NCI-H460 (cell line): ENCODE results near the gene CACNA1A. TPM values are rescaled to one million over a fixed set of nuclear protein-coding genes. Genes with fewer than 3 reads are reported as not detected.
"Not testable (repeated sequence)": the region's sequence is repeated elsewhere in the genome, so short reads cannot be mapped to it uniquely, and the experiment has no call there.

Experiments
- DNase-seq: peaks from one replicate; pipeline ENCODE4 v3.0.0-alpha.2; 2016; ENCODE audit warnings: low read depth; ENCODE audit errors: extremely low read depth
- total RNA-seq: library from RNA; depleted of rRNA; stranded (reverse); fragments of >200 nt; shearing (Covaris generic); gene quantifications from 2 replicates; pipeline ENCODE4 v1.2.3, GENCODE V29; 2014

The CACNA1A gene
- total RNA-seq, 1 experiment from 2014 or later: not detected

DNA sequence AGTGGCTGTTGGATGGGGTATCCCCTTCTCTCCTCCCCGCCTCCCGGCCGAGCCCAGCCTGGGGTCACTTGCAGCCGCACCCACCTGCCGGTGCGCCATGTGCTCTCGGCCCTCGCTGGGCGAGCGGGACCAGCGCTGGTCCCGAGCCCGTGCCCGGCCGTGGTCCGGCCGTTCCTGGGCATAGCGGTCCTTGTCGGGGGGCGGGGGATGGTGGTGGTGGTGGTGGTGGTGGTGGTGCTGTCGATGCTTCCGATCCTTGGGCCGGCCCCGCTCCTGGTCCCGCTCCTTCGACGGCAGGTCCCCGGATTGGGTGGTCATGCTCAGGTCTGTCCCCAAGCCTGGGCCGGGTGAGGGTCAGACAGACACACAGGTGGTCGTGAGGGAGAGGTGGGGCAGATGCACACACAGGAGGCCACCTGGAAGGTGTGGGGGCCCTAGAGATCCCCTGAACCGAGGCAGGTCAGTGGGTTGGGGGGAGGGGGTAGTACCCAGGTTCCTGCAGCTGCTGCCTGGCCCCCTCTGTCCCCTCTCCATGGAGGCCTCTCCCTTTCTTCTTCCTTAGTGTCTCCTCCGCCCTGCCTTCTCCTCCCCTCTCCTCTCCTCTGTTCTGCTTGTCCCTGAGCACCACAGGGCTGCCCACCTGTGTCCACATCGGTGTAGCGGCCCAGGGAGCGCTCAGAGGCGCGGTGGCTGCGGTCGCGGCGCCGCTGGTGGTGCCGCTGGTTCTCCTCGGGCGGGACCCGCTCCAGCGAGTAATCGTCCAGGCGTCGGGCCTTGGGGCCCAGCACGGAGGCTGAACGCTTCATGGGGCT is 297.4 kb downstream of the CACNA1A start:
- DNase-seq: no peak

DNA sequence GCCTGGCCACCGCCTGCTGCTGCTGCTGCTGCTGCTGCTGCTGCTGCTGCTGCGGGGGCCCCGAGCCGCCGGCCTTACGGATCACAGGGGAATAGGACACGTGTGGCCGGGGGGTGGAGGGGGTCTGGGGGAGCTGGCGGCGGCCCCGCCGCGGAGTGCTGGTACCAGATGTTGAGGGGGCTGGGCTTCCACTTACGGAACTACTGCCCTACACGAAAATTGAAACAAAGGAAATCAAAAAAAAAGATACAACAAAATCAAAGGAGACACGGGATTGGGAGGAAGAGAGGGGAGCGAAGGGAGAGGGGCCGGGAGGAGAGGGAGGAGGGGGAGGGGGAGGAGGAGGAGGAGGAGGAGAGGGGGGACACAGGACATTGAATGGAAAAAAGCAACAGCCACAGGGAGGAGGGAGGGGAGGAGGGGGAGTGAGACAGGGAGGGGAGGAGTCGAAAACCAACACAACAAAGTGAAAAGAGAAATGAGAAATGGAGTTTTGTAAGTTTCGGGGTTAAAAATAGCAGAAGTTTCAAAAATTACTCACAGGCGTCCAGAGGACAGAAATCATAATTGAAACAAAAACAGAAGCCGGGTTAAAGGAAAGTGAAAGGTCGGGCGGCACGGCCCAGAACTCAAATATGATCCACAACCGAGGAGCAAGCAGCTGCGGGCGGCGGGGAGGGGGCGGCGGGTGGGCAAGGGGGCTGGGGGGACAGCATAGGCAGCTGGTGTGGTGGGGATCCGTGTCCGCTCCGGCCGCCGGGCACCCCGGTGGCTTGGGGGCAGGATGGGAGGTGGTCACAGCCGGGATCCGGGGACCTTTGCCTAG is 298.2 kb downstream of the CACNA1A start:
- DNase-seq: no peak

DNA sequence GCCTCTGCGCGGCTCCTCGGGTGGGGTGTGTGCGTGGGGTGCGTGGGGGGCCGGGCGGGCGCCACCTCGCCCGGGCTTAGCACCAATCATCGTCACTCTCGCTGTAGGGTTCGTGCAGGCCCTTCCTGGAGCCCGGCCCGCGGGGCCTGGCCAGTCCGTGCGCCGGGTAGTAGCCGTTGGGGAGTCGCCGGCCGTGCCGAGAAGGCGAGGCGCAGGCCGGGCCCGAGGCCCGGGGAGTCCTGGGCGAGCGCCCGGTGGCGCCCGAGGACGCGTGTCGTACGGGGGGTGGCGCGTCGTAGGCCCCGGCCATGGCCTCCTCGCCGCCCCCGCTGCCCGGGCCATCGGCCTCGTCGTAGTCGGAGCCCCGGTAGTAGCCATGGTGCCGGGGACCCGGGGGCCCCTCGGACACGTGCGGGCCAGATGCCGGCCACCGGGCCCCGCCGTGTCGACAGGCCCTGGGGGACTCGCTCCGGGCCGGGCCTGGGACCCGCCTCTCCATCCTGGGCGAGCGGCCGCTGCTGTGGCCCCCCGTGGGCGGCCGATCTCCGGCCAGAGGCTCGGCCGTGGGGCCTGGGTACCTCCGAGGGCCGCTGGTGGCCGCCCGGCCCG is 298.9 kb downstream of the CACNA1A start:
- DNase-seq: no peak

DNA sequence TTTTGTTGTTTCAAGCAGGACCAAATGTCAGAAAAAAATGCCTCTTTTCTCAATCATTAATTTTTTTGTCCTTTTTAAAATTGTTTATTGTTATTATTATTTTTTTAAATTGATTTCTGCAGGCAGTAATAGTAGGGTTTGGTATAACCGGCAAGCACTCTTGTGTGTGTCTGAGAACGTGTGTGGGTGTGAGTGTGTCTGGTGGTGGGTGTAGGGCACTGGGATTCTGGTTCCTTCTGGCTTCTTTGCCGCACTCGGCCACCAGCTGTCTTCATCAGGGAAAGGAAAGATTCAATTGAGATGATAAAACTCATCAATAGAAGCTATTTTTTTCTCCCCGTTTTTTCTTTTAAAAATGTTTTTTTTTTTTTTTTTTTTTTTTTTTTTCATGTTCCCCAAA is 299.7 kb downstream of the CACNA1A start:
- DNase-seq: no peak

DNA sequence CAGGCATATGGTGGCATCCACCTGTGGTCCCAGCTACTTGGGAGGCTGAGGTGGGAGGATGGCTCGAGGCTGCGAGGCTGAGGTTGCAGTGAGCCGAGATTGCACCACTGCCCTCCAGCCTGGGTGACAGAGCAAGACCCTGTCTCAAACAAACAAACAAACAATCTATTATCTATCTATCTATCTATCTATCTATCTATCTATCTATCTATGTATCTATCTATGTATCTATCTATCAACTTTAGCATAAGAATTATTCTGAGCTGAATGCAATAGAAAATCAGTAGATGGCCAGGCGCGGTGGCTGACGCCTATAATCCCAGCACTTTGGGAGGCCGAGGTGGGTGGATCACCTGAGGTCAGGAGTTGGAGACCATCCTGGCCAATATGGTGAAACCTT is 304.2 kb downstream of the CACNA1A start:
- DNase-seq: not testable (repeated sequence)

DNA sequence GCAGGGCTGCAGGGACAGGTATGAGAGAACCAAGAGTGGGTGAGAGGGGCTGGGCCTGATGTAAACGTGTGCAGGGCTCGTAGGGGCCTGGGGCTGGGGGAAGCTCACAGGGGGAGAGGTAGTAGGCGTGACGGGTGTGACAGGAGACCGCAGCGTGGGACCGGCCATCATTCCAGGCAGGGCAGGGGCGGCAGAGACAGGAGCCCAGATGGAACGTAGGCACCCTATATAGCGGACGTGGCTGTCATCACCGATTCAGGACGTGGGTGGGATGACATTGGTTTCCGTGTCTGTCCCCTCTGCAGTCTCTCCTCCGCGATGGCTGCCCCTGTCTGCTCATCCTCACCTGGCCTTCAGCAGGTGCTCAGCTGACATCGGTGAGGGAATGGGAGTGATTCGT is 307.6 kb downstream of the CACNA1A start:
- no peak for DNase-seq

DNA sequence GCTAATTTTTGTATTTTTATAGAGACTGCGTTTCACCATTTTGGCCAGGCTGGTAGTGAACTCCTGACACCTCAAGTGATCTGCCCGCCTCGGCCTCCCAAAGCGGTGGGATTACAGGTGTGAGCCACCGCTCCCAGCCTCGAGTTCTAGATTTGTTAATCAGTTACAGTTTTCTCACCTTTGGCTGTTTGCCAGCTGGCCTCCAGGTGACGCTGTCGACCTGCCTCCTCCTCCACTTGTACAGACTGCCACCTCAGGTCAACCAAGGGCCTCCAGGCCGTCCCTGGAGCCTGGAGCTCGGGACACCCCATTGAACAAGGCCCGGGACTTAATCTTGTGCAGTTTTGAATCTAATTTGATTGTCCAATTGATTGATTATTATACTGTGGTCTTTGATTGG is 310.6 kb downstream of the CACNA1A start:
- DNase-seq: peak; percentile 4

DNA sequence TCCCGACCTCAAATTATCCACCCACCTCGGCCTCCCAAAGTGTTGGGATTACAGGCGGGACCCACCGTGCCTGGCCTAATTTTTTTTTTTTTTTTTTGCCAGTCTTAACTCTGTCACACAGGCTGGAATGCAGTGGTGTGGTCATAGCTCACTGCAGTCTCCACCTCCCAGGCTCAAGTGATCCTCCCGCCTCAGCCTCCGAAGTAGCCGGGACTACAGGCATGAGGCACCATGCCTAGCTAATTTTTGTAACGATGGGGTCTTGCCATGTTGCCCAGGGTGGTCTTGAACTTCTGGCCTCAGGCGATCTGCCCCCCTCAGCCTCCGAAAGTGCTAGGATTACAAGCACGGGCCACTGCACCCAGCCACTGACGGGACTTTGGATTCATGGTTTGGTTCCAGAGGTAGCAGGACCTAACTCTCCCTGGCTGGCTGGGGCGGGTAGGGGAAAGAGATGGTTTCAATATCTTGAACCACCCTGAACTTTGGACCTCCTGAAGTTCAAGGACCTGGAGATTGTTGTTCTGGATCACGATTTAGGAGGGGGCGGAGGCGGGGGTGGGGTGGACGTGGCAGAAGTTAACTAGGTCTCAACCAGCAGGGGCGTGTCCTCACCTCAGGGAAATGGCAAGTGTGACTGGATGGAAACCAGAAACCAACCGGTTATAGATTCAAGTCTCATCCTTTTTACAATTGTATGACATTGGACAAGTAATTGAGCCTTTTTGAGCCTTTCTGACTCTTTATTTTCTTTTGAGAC is 315.3 kb downstream of the CACNA1A start:
- no peak for DNase-seq

DNA sequence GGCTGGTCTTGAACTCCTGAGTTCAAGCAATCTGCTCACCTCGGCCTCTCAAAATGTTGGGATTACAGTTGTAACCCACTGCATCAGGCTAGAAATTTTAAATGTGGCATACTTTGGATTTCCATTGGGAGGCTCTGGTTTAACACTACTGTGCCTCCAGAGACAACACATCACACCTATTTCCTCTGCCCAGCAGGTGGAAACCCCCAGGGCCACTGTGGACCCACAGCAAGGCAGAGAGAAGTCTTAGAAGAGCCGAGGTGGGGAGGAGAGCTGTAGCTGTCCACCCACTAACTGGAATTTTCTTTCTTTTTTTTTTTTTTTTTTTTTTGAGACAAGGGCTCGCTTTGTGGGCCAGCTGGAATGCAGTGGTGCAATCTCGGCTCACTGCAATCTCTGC is 316.7 kb downstream of the CACNA1A start:
- DNase-seq: no peak

DNA sequence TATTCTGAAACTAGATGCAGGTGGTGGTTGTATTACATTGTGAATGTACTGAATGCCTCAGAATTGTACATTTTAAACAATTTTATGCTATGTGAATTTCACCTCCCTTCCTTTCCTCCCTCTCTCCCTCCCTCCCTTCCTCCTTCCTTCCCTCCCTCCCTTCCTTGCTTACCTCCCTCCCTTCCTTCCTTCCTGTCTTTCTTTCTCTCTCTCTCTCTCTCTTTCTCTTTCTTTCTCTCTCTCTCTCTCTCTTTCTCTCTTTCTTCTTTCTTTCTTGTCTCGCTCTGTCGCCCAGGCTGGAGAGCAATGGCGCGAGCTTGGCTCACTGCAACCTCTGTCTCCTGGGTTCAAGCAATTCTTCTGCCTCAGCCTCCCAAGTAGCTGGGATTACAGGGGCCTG is 318.9 kb downstream of the CACNA1A start:
- DNase-seq: no peak

DNA sequence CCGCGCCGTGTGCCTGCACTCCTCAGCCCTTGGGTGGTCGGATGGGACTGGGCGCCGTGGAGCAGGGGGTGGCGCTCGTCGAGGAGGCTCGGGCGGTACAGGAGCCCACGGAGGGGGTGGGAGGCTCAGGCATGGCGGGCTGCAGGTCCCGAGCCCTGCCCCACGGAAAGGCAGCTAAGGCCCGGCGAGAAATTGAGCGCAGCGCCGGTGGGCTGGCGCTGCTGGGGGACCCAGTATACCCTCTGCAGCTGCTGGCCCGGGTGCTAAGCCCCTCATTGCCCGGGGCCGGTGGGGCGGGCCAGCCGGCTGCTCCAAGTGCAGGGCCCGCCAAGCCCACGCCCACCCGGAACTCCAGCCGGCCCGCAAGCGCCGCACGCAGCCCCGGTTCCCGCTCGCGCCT is 319.6 kb downstream of the CACNA1A start:
- DNase-seq: not testable (repeated sequence)

DNA sequence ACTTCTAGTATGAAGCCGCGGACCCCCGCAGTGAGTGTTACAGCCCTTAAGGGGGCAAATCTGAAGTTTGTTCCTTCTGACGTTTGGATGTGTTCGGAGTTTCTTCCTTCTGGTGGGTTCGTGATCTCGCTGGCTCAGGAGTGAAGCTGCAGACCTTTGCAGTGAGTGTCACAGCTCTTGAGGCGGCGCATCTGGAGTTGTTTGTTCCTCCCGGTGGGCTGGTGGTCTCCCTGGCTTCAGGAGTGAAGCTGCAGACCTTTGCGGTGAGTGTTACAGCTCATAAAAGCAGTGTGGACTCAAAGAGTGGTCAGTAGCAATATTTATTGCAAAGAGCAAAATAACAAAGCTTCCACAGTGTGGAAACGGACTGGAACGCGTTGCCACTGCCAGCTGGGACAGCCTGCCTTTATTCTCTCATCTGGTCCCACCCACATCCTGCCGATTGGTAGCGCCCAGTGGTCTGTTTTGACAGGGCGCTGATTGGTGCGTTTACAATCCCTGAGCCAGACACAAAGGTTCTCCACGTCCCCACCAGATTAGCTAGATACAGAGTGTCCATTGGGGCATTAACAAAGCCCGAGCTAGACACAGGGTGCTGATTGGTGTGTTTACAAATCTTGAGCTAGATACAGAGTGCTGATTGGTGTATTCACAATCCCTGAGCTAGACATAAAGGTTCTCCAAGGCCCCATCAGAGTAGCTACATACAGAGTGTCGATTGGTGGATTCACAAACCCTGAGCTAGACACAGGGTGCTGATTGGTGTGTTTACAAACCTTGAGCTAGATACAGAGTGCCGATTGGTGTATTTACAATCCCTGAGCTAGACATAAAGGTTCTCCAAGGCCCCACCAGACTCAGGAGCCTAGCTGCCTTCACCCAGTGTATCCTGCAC is 320.3 kb downstream of the CACNA1A start:
- not testable (repeated sequence) for DNase-seq

DNA sequence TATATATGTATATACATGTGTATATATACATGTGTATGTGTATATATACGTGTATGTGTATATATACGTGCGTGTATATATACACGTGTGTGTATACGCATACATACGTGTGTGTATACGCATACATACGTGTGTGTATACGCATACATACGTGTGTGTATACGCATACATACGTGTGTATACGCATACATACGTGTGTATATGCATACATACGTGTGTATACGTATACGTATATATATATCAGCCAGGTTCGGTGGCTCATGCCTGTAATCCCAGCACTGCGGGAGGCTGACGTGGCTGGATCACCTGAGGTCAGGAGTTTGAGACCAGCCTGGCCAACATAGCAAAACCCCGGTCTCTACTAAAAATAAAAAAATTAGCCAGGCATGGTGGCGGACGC is 321.4 kb downstream of the CACNA1A start:
- not testable (repeated sequence) for DNase-seq

DNA sequence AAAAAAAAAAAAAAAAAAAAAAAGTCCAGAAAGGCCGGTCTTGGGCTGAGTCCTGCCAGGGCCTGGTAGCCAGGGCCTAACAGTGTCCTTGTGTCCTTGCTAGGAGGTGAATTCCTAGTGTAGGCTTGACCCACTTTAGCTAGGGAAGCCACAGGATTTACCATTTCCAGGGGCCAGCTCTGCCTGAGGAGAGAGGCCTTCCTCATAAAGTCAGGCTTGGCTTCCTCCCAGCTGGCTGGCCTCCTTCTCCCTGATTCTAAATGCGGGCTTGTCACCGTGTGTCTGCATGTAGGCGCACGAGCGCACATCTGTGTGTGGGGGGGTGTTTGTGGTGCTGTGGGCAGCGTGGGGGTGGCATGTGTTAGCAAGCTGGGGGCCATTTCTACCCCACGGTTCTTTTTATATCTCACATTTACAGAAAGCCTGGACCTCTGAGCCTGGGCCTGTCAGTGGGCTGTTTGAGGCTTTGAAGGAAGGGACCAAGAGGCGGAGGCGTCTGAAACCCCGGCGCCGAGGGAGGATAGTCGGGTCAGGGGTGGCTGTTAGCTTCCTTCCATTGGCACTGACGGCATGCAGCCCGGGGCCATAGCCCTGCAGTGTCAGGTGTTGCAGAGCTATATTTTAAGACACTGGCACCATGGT is 324.4 kb downstream of the CACNA1A start:
- no peak for DNase-seq

DNA sequence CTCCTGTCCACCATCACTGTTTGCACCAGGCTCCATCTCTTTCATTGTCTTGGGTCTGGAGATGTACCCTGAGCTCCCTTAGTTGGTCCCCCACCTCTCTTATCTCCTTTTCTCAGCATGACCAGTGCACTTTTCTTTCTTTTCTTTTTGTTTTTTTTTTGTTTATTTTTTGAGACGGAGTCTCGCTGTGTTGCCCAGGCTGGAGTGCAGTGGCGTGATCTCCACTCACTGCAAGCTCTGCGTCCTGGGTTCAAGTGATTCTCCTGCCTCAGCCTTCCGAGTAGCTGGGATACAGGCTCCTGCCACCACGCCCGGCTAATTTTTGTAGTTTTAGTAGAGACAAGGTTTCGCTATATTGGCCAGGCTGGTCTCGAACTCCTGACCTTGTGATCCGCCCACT is 328.0 kb downstream of the CACNA1A start:
- not testable (repeated sequence) for DNase-seq

DNA sequence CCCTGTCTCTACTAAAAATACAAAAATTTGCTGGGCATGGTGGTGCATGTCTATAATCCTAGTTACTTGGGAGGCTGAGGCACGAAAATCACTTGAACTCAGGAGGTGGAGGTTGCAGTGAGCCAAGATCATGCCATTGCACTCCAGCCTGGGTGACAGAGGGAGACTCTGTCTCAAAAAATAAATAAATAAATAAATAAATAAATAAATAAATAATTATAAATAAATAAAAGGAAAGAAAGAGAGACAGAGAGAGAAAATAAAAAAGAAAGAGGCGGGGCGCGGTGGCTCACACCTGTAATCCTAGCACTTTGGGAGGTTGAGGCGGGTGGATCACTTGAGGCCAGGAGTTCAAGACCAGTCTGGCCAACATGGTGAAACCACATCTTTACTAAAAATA is 328.7 kb downstream of the CACNA1A start:
- not testable (repeated sequence) for DNase-seq

DNA sequence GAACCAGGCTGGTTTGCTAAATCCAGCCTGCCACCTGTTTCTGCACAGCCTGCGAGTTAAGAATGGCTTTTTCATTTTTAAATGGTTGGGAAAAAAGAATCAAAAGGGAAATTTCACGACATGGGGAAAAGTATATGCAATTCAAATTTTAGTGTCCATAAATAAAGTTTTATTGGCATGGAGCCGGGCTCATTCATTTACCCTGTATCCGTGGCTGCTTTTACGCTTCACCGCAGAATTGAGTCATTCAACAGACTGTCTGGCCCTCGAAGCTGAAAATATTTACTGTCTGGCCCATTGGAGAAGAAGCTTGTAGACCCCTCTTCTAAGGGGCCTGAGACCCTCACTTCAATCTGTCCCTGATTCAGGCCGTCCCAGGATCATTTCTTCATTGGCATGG is 329.9 kb downstream of the CACNA1A start:
- no peak for DNase-seq

DNA sequence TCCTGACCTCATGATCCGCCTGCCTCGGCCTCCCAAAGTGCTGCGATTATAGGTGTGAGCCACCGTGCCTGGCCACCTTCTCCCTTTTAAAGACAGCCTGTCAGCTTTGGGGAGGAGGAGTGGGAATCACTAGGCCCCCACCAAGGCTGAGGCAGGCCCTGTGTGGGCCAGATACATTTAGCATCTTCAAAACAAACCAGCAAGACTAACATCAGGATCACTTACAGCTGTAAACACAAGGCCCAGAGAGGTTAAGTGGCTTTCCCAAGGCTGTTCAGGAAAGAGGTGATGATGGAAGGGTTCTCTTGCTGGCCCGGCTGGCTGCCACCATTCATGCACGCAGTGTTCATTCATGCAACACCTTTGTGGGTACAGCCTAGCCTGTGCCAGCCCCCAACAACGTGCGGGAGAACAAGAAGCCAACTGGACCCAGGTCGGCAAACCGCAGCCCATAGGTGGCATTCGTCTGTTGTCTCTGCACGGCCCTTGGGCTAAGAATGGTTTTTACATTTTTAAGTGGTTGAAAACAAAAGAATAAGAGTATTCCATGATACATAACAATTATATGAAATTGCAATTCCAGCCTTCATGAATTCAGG is 333.0 kb downstream of the CACNA1A start:
- no peak for DNase-seq
